ENCODE measurements around the gene REV1.

REV1 gene

DNA sequence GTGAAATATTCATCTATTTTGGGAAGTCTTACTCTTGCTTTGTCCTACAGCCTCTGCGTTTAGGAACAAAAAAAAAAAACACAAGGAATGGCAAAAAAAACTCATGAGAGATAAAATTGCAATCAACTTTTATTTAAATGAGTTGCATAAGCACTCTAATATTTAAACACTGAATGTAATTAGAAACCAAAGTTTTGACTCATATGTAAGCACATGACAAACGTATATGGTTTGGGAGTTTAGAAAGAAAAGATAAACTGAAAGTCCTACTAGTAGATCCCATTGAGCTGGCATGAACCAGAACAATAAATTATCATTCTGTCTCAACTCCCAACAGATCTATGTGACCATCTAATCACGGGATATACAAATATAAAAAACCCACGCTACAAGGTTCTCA lies 44.8 kb downstream of the REV1 start:
- no peak for DNase-seq

DNA sequence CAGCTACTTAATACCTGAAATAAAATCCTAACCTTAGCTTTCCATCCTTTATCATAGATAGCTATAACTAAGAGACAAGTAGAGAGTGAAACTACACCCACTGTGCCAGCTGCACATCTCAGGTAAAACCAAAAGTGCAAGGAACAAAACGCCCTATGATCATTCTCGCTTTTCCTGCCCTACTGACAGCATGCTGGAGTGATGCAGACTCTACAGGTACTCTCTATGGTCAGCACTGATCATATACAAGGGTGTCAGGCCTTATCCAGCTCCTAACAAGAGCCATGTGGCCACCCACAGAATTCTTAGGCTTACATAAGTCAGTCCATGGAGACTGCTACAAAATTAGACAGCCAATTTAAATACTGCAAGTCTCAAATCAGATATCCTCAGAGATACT lies 45.6 kb downstream of the REV1 start:
- DNase-seq, result no peak

DNA sequence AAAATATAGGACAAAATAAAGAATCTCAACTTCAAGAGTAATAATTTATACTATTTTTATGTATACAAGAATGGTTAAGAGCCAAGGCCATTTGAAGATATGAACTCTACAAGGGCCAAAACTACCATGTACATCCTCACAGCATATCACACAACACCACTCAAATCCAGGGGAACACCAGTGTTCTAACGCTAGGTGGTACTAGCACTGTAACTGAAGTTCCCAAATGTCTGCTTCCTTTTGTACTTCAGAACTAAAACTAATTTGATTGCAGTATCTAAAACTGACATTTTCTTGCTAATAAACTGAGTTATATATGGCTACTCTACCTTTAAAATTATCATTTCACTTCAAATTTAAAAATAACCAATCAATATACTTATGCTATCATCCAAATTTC lies 47.0 kb downstream of the REV1 start:
- DNase-seq, result no peak

DNA sequence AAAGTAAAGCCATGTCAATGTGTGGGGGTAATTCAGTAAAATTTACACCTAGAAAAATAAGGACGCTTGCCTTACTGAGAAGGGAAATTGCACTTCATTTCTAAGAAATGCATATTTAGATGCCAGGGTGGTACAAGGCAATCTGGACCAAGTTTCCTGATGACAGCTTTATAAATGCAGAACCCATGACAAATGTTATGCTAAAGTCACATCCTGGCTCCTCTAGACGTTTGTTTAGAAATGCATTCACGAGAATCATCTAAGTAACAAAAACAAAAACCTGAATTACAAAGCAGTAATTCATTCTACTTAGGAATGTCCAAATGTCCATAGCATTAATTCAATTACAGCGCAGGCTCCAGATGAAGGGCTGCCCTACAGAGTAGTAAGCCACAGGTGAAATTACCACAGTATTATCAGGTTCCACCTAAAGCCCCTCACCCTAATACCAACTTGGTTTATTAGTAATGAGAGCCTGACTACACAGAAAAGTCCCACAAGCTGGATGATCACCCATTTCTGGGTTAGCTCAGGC lies 49.8 kb downstream of the REV1 start:
- no peak for DNase-seq

DNA sequence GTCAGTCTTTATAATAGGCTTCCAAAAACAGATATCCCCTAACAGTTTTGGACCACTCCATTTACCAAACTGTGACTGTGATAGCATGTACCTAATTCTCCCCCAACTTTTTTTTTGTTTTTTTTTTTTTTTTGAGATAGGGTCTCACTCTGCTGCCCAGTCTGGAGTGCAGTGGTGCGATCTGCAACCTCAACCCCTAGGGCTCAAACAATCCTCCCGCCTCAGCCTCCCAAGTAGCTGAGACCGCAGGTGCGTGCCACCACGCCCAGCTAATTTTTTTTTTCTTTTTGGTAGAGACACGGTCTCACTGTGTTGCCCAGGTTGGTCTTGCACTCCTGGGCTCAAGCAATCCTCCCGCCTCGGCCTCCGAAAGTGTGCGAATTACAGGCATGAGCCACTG lies 52.9 kb downstream of the REV1 start:
- no peak for DNase-seq

DNA sequence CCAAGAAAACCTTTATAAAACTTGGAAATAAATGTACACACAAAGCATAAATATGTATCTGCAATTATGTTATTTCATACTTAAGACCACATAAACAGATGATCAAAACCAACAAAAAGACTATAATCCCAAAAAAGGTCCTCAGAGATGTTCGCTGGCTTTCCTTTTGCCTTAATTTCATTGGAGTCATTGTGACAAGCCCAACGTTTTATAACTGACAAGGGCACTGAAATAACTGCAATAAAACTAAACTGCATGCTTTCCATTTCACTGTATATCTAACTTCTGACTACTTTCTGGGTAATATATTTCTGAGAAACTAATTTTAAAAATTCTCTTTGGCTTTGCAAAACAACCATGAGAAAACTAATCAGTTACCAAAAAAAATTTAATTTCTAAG lies 56.5 kb downstream of the REV1 start:
- no peak for DNase-seq

DNA sequence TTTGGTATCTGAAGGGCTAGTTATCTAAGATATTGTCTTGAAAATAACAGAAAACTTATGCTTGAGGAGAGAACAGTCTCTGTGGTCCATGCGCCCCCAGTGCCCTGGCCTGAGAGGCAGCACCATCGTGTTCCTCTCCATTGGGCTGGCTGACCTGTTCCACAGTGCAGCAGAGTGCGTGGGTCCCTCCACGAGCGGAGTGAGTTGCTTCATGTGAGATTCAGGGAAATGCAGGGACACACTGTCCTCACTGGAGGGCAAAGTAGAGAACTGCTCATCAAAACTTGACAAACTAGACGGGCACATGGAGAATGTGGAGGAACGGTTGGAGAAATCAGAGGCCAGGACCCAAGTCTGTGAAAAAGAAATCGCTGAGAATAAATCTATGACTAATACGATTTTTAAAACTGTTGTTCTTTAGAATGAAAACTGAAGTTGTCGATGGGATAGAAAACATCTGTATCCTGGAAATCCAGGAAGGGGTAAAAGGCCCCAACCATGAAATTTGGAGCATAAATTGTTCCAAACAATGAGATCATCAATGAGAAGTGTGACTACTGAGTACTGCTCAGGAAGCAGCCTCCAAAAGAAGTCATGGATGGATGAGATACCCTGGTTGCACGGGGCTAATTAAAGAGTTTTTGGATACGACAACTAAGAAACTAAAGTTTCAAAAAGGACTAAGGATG lies 58.1 kb downstream of the REV1 start:
- no peak for DNase-seq

DNA sequence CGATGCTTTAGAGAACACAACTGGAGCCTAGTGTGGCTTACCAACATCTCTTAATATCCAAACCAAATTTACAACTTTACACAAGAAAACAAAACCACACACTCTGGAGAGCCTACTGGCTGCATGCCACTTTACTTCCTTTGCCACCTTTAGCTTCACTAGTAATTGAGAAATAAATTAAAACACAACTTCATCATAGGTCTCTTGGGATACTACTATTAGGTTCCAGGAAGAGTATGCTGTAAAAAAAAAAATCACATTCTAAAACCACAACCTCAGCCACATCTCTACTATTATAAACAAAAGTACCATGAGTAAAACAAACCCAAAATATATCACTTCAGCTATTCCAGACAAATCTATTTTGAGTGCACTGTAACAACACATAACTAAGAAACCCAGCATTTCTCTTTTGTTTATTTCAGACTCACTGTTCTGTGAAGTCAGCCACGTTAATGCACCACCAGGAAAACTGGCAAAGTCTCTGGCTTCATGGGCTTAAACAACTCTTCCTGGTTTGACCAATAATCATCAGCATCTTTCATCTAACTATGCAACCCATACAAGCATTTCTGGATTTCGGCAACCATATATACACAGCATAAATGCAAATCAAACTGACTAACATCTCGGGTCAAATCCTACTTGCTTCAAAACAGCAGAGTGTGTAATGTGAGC lies 59.1 kb downstream of the REV1 start:
- DNase-seq, result no peak

DNA sequence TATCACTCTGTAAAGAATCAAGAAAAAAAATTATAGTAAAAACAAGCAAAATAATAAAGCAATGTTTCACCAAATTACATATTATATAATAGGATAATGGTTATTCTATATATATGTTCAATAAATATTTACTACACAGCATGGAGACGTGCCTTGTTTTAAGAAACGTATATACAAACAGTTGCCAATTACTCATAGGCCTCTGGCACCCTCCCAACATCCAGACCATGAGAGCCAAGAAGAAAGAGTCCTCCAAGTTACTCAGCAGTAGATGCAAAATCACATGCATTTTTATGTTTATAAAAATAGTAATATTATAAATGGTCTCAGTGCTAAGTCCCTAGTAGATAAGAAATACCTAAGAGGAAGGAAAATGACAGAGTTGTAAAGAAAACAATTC lies 64.8 kb downstream of the REV1 start:
- DNase-seq, result no peak

DNA sequence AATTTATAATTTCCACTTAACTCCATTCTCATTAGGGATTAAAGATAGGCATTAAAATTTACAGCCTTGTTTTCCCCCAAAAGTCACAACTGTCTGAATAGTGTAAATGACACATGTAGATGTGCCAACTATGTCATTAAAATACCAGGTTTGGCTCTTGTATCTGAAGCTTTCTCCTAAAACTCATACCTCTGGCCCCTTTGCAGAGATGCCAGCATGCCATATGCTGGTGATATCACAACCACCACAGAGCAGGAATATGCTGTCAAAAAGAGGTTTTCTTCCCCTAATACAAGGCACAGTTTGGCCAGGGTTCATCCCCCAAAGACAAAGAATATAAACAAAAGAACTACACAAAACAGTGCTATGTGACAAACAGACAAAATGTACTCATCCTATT lies 65.4 kb downstream of the REV1 start:
- no peak for DNase-seq

DNA sequence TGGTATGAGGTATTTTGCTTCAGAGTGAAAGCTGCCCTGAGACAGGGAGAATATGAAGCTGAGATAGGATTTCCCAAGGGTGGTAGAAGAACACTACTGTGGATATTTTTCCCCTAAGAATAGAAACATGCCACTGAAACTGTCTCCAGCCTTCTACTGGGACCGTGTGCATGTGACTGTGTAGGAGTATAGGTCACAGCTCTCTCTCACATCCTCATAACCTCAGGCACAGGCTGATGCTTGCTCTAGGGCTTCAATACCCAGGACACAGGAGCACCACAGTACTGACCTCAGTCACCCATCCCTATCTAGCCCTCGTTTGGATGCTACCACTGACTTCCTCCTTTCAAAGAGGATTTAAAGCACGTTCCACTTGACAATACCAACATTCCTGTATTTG lies 67.2 kb downstream of the REV1 start:
- no peak for DNase-seq

DNA sequence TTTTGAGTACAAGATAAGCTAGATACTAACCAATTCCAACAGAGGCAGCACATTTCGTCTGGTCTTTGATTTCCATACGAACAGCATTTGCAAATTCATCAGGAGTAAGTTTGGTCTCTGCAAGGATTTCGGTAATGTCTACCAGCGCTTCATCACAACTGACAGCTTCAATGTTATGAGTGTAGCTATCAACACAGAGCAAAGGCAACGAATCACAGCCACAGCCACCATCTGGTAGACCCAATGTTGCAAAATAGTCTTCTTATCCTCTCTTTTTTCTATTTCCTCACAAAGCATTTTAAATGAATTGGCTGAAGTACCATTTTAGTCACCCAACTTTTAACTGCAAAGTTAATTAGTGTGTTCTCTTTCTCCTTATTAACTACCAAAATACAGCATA lies 68.3 kb downstream of the REV1 start:
- DNase-seq, result no peak

DNA sequence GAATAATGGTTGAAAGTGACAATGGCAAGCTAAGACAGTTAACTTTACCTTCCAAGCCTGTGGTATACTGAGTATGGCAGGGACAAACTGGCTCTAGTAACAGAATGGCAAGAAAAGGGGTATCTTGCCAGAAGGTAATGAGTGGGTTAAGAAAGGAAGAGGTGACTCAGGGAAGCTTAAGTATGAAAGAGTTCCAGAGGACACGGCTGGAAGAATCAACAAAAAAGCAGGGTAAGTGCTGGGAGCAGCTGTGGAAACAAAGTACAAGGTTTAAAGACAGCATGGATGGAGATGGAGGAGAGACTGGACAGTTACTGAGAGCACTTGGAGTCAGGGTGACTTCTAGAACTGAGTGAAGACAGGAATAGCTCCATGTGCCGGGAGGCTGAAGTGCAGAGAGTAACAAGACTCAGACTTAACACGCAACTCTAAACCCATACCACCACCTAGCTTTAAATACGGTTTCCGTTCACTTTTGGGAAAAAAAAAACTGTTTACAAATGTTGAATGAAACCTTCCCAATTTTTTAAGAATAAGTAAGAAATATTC lies 69.0 kb downstream of the REV1 start:
- no peak for DNase-seq

DNA sequence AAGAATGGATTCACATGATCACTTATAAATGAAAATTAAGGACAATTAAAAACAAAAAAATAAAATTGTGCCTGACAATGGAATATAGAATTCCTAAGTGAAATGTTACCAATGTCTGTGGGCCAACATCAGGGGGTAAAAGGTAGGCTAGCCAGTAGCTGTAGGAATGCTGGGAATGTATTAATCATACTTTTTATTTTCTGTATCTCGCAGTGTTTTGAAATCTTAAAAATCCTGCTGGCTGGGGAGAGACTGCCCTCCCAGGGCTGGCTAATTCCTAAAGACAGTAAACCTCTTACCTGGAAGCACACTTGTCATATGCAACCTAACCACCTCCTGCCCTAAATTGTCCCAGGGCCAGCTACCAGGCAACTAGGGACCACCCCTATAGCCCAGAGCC lies 69.8 kb downstream of the REV1 start:
- no peak for DNase-seq

DNA sequence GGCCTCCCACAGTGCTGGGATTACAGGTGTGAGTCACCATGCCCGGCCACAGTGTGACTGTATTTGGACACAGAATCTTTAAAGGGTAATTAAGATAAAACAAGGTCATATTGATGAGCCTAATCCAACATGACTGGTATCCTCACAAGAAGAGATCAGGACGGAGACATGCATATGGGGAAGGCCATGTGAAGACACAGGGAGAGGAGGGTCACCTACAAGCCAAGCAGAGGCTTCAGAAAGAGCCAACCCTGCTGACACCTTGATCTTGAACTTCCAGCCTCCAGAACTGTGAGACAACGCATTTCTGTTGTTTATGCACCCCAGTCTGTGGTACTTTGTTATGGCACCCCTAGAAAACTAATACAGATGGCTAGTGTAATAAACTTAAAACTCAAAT lies 72.4 kb downstream of the REV1 start:
- no peak for DNase-seq

DNA sequence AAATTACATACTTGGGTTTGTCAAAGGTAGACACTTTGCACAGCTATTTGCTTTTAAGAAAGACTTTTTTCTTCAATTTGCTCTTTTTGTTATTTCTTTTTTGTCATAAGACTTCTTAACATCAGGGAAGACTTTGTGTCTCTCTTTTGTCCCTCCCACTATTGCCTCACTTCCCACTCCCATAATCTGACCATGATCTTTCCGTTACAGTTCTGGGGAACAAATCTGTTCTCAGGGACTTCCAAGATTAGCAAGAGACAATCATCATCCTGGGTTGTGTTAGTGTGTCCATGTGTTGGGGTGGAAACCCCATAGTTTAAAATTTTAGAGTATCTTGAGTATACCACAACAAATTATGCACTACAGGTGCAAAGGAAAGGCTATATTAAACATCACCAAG lies 75.3 kb downstream of the REV1 start:
- DNase-seq, result no peak

DNA sequence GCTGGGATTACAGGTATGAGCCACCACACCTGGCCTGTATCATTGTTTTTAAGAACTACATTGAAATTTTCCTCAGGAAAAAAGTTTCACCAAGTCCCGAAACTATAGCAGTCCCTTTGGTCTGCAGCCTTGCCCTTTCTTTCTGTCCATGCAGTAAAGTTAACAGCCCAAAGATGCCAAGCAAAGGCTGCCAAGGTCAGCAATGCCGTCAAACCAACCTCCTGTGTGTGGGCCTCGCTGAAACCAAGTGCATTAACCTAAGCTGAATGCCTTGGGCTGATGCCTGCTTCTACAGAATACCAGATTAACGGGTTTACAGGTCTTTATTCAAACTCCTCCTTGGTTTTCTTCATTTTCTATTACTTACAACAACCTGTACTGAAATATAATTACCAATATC lies 79.5 kb downstream of the REV1 start:
- DNase-seq, result no peak

DNA sequence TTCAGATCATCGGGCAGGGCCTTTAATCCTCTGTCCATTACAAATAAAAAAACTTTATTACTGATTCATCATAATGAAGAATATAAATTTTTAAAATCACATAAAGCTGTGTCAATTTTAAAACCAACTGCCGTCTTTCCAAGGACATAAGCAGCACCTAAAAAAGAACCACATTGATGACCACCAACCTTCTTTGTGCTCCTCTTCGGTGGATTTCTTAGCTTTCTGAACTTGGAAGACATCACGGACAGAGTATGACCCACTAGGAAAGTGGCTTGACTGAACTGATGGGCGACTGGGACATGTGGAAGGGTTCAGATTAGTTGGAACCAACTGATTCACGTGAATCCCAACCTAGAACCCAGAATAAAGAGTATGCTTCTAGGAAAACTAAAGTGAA lies 83.7 kb downstream of the REV1 start:
- no peak for DNase-seq

DNA sequence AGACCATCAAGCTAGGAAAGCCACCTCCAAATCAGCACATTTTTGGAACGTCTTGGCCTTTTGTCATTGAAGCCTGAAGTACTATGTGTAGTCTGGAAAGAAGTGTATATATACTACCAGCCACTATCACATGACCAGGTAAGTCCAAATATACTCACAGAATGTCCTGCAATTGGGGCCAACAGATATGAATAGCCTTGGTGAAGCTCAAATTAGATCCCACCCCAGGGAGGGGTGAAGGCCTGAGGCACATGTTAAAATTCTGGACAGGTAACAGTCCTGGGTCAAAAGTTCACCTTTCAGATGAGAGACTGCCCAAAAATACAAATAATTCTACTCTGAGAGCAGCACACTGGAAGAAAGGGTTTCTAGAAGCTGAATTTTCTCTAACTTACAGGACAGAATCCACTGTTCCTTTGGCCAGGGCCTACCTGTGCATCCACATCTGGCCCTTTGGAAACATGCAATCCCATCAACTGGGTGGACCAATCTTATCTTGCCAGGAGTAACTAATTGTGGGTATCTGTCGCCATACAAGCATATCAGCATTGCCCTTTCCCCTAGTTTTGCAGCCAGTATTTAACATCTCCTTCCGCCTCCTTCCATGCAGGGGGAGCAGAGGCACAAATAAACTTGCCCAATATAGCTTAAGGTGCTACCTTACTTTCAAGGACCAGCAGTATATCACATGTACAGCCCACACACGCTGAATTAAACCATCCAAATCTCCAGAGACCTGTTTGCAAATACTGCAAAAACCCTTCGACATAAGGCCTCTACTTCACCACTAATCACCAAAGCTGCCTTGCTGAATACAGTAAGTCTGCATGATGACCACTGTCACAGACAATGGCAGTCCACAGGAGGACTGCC lies 84.8 kb downstream of the REV1 start:
- DNase-seq, result no peak

DNA sequence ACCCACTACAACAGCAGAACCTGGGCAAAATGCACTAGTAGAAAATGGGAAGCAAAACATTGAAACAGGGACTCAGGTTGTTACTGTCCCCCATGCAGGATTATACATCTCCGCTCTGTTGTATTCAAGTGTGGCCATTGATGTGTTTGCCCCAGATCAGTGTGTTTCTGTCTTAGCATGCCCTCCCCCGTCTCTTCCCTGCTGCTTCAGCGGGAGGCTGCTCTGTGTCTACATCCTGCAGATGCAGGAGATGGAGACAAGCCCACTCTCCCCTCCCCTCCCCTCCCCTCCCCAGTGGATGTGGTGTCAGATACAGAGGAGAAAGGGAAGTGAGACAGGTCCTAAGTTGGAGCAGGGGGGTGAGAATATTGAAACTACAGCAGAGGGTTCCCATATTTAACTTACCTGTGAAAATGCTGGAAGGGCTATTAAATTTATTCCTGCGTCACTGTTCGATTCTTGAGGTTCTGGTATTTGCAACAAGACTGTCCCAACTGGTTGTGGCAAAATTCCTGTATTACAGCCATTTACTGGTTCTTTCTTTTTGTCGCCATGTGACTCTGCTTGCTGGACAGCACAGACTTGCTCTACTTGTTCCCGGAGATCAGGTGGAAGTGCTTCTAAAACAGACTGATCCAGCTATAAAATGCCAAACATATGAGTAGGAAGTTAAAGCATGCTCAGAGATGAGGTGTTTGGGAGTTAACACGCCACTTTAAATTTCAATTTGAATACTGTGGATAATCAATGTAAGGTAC lies 85.6 kb downstream of the REV1 start:
- no peak for DNase-seq

DNA sequence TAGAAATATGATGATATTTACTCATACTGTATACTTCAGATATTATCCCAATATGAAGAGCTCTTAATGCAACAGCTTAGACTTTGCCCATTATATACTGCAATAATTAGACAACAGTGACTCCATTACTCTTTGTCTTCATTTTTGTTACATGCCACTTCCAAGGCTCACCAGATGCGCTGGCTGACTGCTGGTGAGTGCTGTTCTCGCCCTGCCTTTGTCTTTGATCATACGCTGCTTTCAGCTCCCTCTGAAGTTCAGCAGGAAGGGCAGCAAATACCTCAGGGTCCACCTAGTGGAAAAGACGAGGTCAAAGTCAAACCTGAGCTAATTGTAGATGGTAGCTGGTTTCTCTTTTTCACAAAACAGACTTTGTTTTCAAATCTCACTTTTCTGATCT lies 86.3 kb downstream of the REV1 start:
- DNase-seq, result no peak

DNA sequence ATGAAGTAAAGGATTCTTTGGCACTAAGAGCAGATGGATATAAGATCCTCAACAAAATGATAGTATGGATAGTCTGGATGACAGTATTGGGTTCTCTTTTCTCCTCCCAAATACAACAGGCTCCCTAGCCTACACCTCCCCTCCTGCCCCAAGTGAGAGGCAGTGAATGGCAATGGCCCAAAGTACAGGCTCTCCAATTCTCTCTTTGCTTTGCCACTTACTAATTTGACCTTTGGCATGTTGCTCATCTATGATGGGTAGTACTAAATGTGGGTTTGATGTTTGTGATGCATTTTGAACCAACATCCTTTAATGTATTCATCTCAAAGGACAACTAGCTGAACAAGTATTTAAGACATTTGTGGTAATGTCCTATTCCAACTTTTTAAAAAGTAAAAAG lies 86.7 kb downstream of the REV1 start:
- DNase-seq, result no peak

DNA sequence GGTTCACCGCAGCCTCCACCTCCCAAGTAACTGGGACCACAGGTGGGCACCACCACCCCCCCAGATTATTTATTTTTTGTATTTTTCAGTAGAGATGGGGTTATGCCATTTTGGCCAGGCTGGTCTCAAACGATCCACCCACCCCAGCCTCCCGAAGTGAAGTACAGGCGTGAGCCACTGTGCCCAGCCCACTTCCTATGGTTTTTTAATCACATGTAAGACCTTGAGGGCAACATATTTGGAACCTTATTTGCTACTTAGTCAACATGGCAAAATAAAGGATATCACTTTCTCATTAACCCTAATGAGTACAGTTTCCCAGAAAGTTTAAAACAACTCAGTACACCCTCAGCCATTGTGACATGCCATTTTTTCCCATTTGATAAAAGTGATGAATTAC lies 88.0 kb downstream of the REV1 start:
- no peak for DNase-seq

Measured in activated CD4-positive, alpha-beta T cell treated with anti-CD3 and anti-CD28 coated beads, Interleukin-2, Interleukin-6, amounts not matched to agents 100 ng/mL and 50 ng/mL, durations not matched to agents 16 hours and 8 hours (primary cell).